K562 (cell line): ENCODE results near the gene BET1L.

Source experiments
- CREB1 ChIP-seq, 2 experiments: sonication (generic) in 1 of 2; formaldehyde crosslinking in 1 of 2; IDR thresholded peaks; 2 replicates each; pipeline versions ENCODE4 v1.6.1 to v1.8.0; 2012 to 2022; ENCODE audit warnings: inconsistent platforms in 1 of 2, mild to moderate bottlenecking in 1 of 2, missing genetic modification reagents in 1 of 2, moderate library complexity in 1 of 2
- RUNX1 ChIP-seq: sonication (generic); IDR thresholded peaks from 2 replicates; pipeline ENCODE4 v1.6.1; 2016; ENCODE audit warnings: antibody characterized with exemption, low read depth
- TFAM ChIP-seq: fragments of 250-450 bp; sonication (Bioruptor Pico); conservative IDR thresholded peaks from 2 replicates; pipeline ENCODE4 v1.5.0; 2021; ENCODE audit warnings: mild to moderate bottlenecking, moderate library complexity
- TF ChIP-seq, protein P1 (sequence below), 3 experiments: IDR thresholded peaks in 2 of 3; conservative IDR thresholded peaks in 1 of 3; 2 replicates each; pipeline ENCODE4 v1.5.1; 2011 to 2012; ENCODE audit warnings: low read length in 3 of 3, mild to moderate bottlenecking in 3 of 3, control low read depth in 2 of 3, improper control_type of control experiment in 1 of 3, inconsistent platforms in 1 of 3, low read depth in 1 of 3, mixed read lengths in 1 of 3, moderate library complexity in 1 of 3; ENCODE audit not compliant: insufficient read depth in 2 of 3

DNA sequence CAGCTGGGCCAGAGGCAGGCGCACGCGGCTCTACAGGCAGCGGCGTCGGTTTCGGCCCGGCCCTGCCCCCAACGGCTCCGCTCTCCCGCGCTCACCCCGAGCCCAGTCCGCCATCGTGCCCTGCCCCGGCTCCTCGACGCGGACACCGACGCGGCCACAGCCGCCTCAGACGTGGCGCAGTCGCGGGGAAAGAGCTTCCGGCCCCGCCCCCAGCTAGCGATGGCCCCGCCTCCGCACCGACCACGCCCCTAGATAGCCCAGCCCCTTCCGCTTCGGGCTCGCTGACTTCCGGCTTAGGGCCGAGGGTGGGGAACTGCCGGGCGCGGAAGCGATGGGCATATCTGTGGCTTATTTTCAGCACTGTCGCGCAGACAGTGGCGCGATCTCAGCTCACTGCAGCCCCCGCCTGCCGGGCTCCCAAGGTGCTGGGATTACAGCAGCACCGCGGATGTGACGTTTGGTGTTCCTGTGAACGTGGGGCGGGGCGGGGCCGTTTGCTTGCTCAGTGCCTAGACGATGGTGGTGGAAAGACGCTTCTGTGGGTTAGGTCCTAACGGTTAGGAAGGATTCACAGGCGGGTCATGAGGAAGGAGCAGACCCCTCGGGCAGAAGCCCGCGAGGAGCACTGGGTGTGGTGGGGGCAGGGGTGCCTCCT is at the start of gene BET1L, which contains the start of gene RIC8A:
- TF ChIP-seq, protein P1, sequence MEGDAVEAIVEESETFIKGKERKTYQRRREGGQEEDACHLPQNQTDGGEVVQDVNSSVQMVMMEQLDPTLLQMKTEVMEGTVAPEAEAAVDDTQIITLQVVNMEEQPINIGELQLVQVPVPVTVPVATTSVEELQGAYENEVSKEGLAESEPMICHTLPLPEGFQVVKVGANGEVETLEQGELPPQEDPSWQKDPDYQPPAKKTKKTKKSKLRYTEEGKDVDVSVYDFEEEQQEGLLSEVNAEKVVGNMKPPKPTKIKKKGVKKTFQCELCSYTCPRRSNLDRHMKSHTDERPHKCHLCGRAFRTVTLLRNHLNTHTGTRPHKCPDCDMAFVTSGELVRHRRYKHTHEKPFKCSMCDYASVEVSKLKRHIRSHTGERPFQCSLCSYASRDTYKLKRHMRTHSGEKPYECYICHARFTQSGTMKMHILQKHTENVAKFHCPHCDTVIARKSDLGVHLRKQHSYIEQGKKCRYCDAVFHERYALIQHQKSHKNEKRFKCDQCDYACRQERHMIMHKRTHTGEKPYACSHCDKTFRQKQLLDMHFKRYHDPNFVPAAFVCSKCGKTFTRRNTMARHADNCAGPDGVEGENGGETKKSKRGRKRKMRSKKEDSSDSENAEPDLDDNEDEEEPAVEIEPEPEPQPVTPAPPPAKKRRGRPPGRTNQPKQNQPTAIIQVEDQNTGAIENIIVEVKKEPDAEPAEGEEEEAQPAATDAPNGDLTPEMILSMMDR (IDR thresholded peaks at IDR 0.05 in 2 of 3, conservative IDR thresholded peaks at IDR 0.05 in 1 of 3; ENCODE audit: insufficient read depth in 2 of 3, low read depth in 1 of 3, low read length in 3 of 3) = no peak; a peak in 1 of 6 replicates
- no peak for TF ChIP-seq TFAM (CRISPR knock-in tag)
- no peak for TF ChIP-seq RUNX1
- peak; percentile 88 for TF ChIP-seq CREB1 (IDR thresholded peaks at IDR 0.05)
- peak; percentile 92 for TF ChIP-seq CREB1 (CRISPR knock-in tag; IDR thresholded peaks at IDR 0.05)
